GM21390 (cell line): Measurements from ENCODE around the gene ADAT2.
"Not testable (repeated sequence)": the region's sequence is repeated elsewhere in the genome, so short reads cannot be mapped to it uniquely, and the experiment has no call there.

Source experiments
- ATAC-seq: cut with Tn5 transposase; IDR thresholded peaks from one replicate; pipeline ENCODE4 v1.9.1; 2021; ENCODE audit not compliant: unreplicated experiment

Gene ADAT2

GRCh38 chr6:143450453-143451371 lies at the start of gene ADAT2, which contains the start of gene PEX3:
ADAT2 (minus strand) TSS chr6:143450695; CDS start chr6:143450658, 37 bp downstream.
PEX3 (plus strand) TSS chr6:143450805; CDS start chr6:143451043, 238 bp downstream.
- peak; percentile 98 for ATAC-seq

DNA sequence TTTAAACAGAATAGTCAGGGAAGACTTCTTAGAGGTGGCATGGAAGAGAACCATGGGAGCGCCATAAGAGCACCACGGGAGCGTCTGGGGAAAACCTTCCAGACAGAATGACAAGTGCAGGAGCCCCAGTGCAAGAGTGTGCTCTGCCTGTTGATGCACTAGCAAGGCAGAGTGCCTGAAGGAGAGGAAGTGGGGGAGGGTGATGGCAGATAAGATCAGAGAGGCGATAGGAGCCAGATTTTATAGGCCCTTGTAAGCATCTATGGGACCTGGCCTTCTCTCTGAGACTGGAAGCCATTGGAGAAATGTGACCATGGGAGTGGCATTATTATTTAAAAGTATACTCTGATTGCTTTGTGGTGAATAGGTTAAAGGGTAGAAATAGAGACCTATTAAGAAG lies 47.9 kb upstream of the ADAT2 start:
- ATAC-seq, result no peak

DNA sequence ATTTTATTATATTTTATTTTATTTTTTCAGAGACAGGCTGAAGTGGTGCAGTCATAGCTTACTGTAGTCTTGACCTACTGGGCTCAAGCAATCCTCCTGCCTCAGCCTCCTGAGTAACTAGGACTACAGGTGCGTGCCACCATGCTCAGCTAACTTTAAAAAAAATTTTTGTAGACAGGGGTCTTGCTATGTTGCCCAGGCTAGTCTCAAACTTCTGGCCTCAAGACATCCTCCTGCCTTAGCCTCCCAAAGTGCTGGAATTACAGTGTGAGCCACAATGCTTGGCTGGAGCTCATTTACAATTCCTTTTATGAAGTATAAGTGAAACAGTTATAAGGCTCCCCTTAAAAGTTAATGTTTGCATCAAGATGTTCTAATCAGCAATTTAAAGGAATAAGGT lies 46.5 kb upstream of the ADAT2 start:
- no peak for ATAC-seq

DNA sequence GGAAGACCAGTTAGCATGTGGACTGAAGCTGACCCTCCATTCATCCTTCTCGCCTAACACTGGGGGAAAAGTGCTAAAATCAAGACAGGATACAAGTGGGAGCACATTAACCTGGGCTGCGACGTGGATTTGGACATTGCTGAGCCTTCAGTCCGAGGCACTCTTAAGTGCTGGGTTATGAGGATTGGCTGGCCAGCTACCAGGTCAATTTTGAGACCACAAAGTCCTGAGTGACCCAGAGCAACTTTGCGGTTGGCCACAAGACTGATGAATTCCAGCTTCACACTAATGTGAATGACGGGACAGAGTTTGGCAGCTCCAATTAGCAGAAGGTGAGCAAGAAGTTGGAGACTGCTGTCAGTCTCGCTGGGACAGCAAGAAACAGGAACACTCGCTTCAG lies 40.3 kb upstream of the ADAT2 start:
- ATAC-seq, result no peak

- ATAC-seq, result no peak
Measured at GRCh38 chr6:143490244-143490643, 39.7 kb upstream of the ADAT2 start.

- no peak for ATAC-seq
Measured at GRCh38 chr6:143486752-143487151, 36.3 kb upstream of the ADAT2 start.

DNA sequence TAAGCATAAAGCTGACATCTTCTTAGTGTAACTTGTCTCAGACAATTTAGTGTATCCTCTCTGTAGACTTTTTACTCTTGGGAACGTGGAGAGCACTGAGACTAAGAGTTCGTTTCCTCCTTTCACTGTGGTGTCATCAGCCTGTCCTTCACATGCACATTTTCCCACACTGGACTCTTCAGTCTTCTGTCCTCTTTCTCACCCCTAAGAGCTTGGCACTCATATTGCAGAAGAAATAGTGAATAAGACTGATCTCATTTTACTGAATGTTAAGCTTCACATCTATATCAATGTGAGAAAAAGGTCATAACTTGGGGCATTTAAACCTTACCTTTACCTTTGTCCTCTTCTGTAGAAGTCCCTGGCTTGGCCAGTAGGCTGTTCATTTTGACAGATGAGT lies 35.5 kb upstream of the ADAT2 start:
- ATAC-seq, result no peak

- ATAC-seq, result no peak
Measured at GRCh38 chr6:143482593-143482992, 32.1 kb upstream of the ADAT2 start.

DNA sequence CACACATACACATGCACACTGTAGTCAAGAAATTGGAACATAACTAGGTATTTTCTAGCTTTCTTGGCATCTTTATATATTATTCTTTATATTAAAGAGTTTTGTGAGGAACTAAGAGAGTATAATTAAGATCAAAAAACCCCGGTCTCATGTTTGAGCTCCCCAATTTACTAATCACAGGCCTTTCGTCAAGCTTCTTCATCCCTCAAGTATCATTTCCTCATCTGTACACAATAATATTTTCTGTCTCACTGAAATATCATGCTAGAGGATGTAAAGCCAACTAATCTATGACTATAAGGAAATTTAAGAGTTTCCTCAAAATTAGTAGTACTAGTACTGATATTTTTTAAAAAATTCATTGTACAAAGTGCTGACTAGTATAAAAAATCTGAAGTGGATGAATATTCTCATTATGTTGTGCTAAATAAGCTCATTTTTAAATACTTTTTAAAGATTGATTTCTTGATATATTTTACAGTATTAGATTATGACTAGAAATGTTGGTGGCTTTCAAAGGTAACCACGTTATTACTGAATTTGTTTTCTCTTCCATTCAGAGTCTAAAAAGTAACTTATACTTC lies 28.1 kb upstream of the ADAT2 start:
- ATAC-seq, result no peak

DNA sequence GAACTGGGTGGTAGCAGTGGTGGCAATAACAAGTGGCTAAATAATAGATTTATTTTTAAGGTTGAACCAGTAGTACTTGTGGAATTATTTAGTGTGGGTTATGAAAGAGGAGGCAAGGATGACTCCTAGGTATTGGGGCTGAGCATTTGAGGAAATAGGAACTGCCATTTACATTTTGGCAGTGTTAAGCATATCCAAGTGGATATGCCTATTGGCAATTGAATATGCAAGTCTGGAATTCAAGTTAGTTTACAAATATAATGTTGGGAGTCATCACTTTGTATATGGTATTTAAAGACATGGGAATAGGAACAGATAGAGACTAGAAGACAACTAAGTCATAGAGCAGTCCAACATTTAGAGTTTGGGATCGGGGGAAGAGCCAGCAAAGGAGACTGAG lies 26.1 kb upstream of the ADAT2 start:
- ATAC-seq, result no peak

- no peak for ATAC-seq
Measured at GRCh38 chr6:143471822-143472221, 21.3 kb upstream of the ADAT2 start.

DNA sequence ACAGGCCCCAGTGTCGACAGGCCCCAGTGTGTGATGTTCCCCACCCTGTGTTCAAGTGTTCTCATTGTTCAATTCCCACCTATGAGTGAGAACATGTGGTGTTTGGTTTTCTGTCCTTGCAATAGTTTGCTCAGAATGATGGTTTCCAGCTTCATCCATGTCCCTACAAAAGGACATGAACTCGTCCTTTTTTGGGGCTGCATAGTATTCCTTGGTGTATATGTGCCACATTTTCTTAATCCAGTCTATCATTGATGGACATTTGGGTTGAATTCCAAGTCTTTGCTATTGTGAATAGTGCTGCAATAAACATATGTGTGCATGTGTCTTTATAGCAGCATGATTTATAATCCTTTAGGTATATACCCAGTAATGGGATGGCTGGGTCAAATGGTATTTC lies 18.3 kb upstream of the ADAT2 start:
- ATAC-seq, result not testable (repeated sequence)

GRCh38 chr6:143468026-143468425 lies 17.5 kb upstream of the ADAT2 start:
- no peak for ATAC-seq

DNA sequence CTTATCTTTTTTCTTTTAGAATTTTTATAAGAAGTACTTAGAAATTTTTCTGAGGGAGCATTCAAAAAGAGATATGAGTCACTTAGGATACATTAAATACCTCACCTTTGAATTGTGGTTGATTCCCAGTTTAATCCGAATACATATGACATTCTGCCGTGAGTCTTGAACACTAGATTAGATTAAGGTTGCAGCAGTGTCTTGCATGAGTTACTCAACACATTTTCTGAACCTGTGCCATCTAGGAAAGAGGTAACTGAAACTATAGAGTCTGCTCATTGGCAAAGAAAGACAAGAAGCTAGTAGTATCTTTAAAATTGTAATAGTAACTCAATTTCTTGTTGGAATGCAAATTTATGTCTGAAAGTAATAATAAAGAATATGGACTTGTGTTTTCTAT lies 15.1 kb upstream of the ADAT2 start:
- ATAC-seq, result no peak

DNA sequence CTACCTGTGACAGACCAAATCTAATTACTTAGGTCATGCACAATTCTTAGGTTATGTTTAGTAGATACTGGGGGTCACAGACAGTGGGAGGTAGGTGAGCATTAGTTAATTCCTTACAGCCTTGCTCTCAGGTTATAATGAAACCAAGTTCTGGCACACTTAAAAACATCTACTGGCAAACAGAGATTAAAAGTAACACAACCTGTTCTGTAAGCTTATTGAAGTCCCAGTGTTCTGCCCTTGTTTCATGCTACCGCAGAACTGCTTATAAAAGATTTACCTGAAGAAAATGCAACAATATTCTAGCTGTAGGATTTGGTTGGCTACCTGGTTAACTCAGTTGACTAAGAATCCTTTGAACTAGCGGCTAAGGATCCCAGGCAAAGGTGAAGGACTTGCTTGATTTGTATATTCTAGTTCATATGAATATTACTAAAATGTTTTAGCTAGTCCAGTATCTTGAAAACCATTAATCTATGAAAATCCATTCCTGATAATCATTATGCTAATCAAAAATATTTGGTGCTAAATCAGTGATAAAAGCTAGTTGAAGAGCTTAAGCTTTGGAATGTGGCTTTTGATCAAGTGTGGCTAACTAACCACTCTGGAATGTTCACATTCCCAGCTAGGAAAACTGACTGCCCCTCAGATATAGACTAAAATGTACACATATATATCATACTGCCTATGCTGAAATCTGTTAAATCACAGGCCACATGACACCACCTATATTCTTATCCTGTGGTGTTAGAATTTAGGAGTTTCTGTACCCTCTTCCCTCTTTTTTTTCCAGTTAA lies 7.3 kb upstream of the ADAT2 start:
- no peak for ATAC-seq

GRCh38 chr6:143451531-143451930 lies 1.0 kb upstream of the ADAT2 start:
- no peak for ATAC-seq

- ATAC-seq, result peak; percentile 15
Measured at GRCh38 chr6:143449714-143450452, 612 bp downstream of the ADAT2 start.

- no peak for ATAC-seq
Measured at GRCh38 chr6:143449082-143449713, 1.3 kb downstream of the ADAT2 start.

DNA sequence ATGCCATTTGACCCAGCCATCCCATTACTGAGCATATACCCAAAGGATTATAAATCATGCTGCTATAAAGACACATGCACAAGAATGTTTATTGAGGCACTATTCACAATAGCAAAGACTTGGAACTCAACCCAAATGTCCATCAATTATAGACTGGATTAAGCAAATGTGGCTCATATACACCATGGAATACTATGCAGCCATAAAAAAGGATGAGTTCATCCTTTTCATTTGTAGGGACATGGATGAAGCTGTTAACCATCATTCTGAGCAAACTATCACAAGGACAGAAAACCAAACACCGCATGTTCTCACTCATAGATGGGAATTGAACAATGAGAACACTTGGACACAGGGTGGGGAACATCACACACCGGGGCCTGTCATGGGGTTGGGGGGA lies 2.6 kb downstream of the ADAT2 start:
- not testable (repeated sequence) for ATAC-seq

DNA sequence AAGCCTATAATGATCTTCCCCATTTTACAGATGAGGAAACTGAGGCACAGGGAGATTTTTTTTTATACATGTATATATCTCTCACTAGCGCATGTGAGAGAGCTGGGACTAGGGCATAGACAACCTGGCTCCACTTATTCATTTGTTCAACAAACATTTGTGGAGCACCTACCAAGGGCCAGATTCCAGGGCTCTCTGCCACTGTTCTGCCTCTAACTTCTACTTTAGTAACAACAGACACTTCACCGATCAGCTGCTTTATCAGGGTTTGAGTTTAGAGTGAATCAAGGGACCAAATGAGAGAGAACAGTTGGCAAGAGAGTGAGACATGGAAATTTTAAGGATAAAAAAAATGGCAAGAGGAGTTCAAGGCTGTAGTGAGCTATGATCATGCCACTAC lies 7.4 kb downstream of the ADAT2 start:
- no peak for ATAC-seq
